Progenitor cell of endocrine pancreas (in vitro differentiated cells): ENCODE measurements around the gene SLC6A5. TPM values are rescaled to one million over a fixed set of nuclear protein-coding genes. Genes with fewer than 3 reads are reported as not detected.

Experiments used
- DNase-seq: peaks from one replicate; pipeline ENCODE4 v3.0.0; 2021; ENCODE audit warnings: low spot score; ENCODE audit not compliant: unreplicated experiment
- H3K27ac Mint-ChIP-seq: 2 replicates; pipeline ENCODE4 v1.8.0; 2021; ENCODE audit warnings: mild to moderate bottlenecking, moderate library complexity, mixed read lengths
- H3K27me3 Mint-ChIP-seq: 2 replicates; pipeline ENCODE4 v1.8.0; 2021; ENCODE audit warnings: mixed read lengths
- H3K36me3 Mint-ChIP-seq: 2 replicates; pipeline ENCODE4 v1.8.0; 2022; ENCODE audit warnings: mixed read lengths; ENCODE audit not compliant: insufficient read depth
- H3K4me1 Mint-ChIP-seq: 2 replicates; pipeline ENCODE4 v1.8.0; 2021; ENCODE audit warnings: low read depth, mixed read lengths
- H3K4me3 Mint-ChIP-seq: 2 replicates; pipeline ENCODE4 v1.8.0; 2021; ENCODE audit warnings: low read depth, mild to moderate bottlenecking, moderate library complexity, mixed read lengths
- H3K9me3 Mint-ChIP-seq: 2 replicates; pipeline ENCODE4 v1.8.0; 2021; ENCODE audit warnings: low read depth, mixed read lengths
- CTCF ChIP-seq: fragments of 200-600 bp; sonication (generic); IDR thresholded peaks from one replicate; pipeline ENCODE4 v1.5.0; 2021; ENCODE audit warnings: antibody characterized with exemption, mild to moderate bottlenecking; ENCODE audit not compliant: unreplicated experiment
- total RNA-seq: library from RNA; stranded (reverse); gene quantifications from 2 replicates; pipeline ENCODE4 v1.2.1, GENCODE V29; 2021

Gene SLC6A5
- total RNA-seq, 1 donor from 2014 or later: not detected

DNA sequence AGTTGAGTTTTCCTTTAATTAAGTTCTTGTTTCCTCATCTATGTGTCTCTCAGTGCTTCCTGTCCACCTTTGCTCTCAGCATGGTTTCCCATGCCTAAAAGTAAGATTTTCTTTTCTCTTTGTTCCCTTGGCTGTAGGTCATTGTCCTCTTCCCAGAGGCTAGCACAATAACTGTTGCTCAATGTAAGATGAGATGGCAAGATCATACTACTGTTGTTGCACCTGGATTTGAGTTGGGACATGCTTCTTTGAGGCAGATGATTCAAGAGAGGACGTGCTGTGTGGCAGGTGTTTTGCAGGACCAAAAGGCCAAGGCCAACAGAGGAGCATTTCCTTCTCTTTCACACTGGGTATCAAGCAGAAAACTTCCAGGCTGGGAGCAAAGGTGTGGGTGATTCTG, 58.7 kb downstream of the SLC6A5 start:
- Mint-ChIP-seq H3K27ac (no peak overlapping the region), H3K36me3 (no peaks in the 10 kb centered on the region)

DNA sequence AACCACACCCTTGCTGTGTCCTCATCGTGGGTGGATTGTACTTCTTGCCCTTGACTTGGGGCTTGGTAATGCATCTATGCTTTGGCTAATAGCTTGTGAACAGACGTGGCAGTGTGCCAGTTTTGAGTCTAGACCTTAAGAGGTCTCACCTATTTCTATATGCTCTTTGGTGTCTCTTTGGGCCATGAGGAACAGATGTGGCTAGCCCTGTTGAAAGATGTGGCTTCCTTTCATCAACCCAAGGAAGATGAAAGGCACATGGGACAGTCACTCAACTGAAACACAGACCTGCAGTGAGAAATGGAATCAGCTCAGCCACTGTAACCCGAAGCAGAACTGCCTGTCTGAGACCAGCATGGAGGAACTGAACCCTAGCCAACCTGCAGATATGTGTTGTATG, 62.0 kb downstream of the SLC6A5 start:
- Mint-ChIP-seq H3K9me3 (peaks cover 3% of the 10 kb centered on the region), H3K27me3 (peaks cover 46% of the 10 kb centered on the region), H3K4me1 (no peaks in the 10 kb centered on the region), H3K4me3 (no peak overlapping the region), H3K36me3 (no peaks in the 10 kb centered on the region), H3K27ac (no peak overlapping the region)
- TF ChIP-seq CTCF: no peak
- DNase-seq: no peak

More for the DNA sequence above, 58.7 kb downstream of the SLC6A5 start:
- no peak for DNase-seq
- Mint-ChIP-seq H3K4me3 (no peak overlapping the region), H3K27me3 (peaks cover 42% of the 10 kb centered on the region), H3K4me1 (no peaks in the 10 kb centered on the region), H3K9me3 (peaks cover 3% of the 10 kb centered on the region)
- TF ChIP-seq CTCF: no peak

GRCh38 chr11:20661850-20662249, 62.4 kb downstream of the SLC6A5 start:
- peaks cover 3% of the 10 kb centered on the region for H3K9me3 Mint-ChIP-seq
- no peaks in the 10 kb centered on the region for H3K4me1 Mint-ChIP-seq
- no peaks in the 10 kb centered on the region for H3K36me3 Mint-ChIP-seq
- peaks cover 48% of the 10 kb centered on the region for H3K27me3 Mint-ChIP-seq
- no peak for DNase-seq
- H3K4me3 Mint-ChIP-seq: no peak overlapping the region
- no peak overlapping the region for H3K27ac Mint-ChIP-seq
- TF ChIP-seq CTCF: no peak

DNA sequence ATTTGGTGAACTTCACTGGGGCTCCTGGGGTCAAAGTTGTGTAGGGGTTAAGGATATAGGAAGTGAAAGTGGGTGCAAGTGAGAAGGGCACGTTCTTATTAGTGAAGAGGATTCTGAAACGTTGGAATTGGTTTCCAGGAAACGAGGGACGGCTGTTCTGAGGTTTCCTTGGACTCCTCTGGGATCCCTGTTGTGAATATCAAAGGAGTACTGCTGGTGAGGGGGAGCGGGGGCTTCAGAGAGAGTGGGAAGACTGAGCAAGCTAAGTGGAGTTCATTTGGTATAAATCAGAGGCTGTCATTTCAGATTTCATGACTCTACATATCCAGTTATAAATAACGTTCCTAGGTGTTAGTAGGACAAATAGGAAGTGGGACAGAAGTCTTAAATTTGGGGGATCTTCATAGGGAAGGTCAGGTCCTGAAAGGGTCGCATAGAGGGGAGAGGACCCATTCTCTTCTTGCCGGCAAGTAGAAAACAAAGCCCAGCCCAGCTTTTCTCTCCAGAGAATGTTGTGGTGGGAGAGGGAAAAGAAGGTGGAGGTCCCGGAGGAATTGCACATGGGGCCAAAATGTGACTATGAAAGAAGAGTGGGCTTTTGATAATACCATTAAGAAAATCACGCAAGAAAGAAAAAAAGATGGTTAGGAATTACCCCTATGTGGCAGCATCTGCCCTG, 68.9 kb downstream of the SLC6A5 start:
- TF ChIP-seq CTCF: no peak
- Mint-ChIP-seq H3K9me3 (no peaks in the 10 kb centered on the region), H3K4me3 (peak overlapping the region; percentile 70), H3K27ac (no peak overlapping the region), H3K27me3 (peaks cover 83% of the 10 kb centered on the region), H3K4me1 (peaks cover 14% of the 10 kb centered on the region), H3K36me3 (no peaks in the 10 kb centered on the region)
- no peak for DNase-seq

GRCh38 chr11:20668844-20669819, 69.7 kb downstream of the SLC6A5 start, which contains the start of gene NELL1:
TSS of gene NELL1 (plus strand) at chr11:20669586.
- no peaks in the 10 kb centered on the region for H3K36me3 Mint-ChIP-seq
- no peak within 1 kb of the TSS for H3K27ac Mint-ChIP-seq
- peaks cover 88% of the 10 kb centered on the region for H3K27me3 Mint-ChIP-seq
- peaks cover 14% of the 10 kb centered on the region for H3K4me1 Mint-ChIP-seq
- H3K4me3 Mint-ChIP-seq: peak within 1 kb of the TSS; percentile 76
- no peak for TF ChIP-seq CTCF
- H3K9me3 Mint-ChIP-seq: no peaks in the 10 kb centered on the region
- no peak for DNase-seq
